Osteoblast (primary cell): ENCODE results near the gene NECTIN2. TPM values are rescaled to one million over a fixed set of nuclear protein-coding genes. Genes with fewer than 3 reads are reported as not detected.

Experiments used
- DNase-seq: peaks from one replicate; pipeline ENCODE4 v3.0.0; 2011; ENCODE audit warnings: low spot score, mixed read lengths; ENCODE audit not compliant: insufficient read length; ENCODE audit errors: missing footprints
- H2AFZ ChIP-seq: 2 replicates; pipeline ENCODE4 v1.6.0; 2011; ENCODE audit warnings: mild to moderate bottlenecking, low read length
- H3K27ac ChIP-seq: 2 replicates; pipeline ENCODE4 v1.5.1; 2011; ENCODE audit warnings: mild to moderate bottlenecking, low read depth, low read length, moderate library complexity
- H3K27me3 ChIP-seq: 2 replicates; pipeline ENCODE4 v1.6.0; 2012; ENCODE audit warnings: mild to moderate bottlenecking, control low read depth, inconsistent platforms, low read length, moderate library complexity; ENCODE audit not compliant: insufficient read depth
- H3K36me3 ChIP-seq: 2 replicates; pipeline ENCODE4 v1.5.1; 2011; ENCODE audit warnings: mild to moderate bottlenecking, low read length, control low read depth, moderate library complexity; ENCODE audit not compliant: insufficient read depth
- H3K4me1 ChIP-seq: 2 replicates; pipeline ENCODE4 v1.5.1; 2011; ENCODE audit warnings: mild to moderate bottlenecking, low read length, control low read depth, moderate library complexity; ENCODE audit not compliant: insufficient read depth
- H3K4me2 ChIP-seq: 2 replicates; pipeline ENCODE4 v1.6.0; 2011; ENCODE audit warnings: mild to moderate bottlenecking, low read length; ENCODE audit not compliant: insufficient read depth
- H3K4me3 ChIP-seq: fragments of 200-600 bp; sonication (generic); 3 replicates; pipeline ENCODE4 v1.5.1; 2012; ENCODE audit warnings: mild to moderate bottlenecking, low read length, inconsistent platforms; ENCODE audit not compliant: insufficient read depth
- H3K79me2 ChIP-seq: 2 replicates; pipeline ENCODE4 v1.6.0; 2012; ENCODE audit warnings: mild to moderate bottlenecking, low read length, control low read depth, inconsistent platforms; ENCODE audit not compliant: insufficient read depth
- H3K9me3 ChIP-seq: 2 replicates; pipeline ENCODE4 v1.5.1; 2011; ENCODE audit warnings: low read depth, low read length, control low read depth
- H4K20me1 ChIP-seq: 2 replicates; pipeline ENCODE4 v1.6.0; 2012; ENCODE audit warnings: mild to moderate bottlenecking, low read length, control low read depth; ENCODE audit not compliant: insufficient read depth
- total RNA-seq: library from RNA; depleted of rRNA; stranded (reverse); fragments of >200 nt; gene quantifications from 2 replicates; pipeline ENCODE4 v1.2.3, GENCODE V29; 2012
- TF ChIP-seq, protein P1 (sequence below): IDR thresholded peaks from 2 replicates; pipeline ENCODE4 v1.5.1; 2011; ENCODE audit warnings: mild to moderate bottlenecking, low read depth, low read length, moderate library complexity; ENCODE audit errors: extremely low read depth

The NECTIN2 gene
- total RNA-seq, 1 donor: 46.0 TPM

DNA sequence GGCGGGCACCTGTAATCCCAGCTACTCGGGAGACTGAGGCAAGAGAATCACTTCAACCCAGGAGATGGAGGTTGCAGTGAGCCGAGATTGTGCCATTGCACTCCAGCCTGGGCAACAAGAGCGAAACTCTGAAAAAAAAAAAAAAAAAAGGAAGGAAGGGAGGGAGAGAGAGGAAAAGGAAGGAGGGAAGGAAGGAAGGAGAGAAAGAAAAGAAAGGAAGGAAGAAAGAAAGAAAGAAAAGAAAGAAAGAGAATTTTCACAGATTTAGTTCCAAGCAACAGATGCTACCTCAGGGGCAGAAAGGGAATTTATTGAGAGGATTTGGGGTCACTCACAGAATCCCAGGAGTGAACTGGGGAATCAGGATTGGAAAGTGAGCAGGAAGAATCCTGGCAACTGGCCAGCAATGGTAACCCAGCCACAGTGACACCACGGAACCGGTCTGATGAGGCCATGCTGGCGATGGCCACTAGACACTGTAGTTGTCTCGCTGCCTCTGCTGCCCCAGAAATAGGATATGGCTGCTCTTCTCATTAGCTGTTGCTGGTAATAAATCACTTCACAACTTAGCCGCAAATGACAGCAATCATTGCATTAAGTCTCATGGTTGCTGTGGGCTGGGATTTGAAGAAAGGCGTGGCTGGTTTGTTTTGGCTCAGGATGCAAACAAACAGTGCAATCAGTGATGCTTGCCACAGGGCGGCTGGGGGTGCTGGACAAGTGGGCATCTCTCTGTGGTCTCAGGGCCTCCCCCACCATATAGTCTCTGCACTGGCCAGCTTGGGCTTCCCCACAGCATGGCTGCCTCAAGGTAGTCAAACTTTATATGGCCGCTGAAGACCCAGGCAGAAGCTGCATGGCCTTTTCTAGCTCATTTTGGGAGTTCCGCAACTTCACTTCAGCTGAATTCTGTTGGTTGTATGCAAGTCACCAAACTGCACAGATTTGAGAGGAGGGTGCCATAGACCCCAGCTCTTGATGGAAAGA lies 42.4 kb upstream of the NECTIN2 start:
- no peaks in the 10 kb centered on the region for H3K9me3 ChIP-seq

GRCh38 chr19:44806291-44806690 lies 39.8 kb upstream of the NECTIN2 start:
- Histone ChIP-seq H3K4me3 (no peak overlapping the region), H3K36me3 (no peaks in the 10 kb centered on the region), H3K27ac (no peak overlapping the region), H3K9me3 (no peaks in the 10 kb centered on the region), H4K20me1 (no peaks in the 10 kb centered on the region), H3K4me2 (no peak overlapping the region), H3K27me3 (no peaks in the 10 kb centered on the region), H3K4me1 (peaks cover 17% of the 10 kb centered on the region), H2AFZ (no peak overlapping the region), H3K79me2 (no peaks in the 10 kb centered on the region)
- peak; percentile 62 for DNase-seq
- TF ChIP-seq, protein P1, sequence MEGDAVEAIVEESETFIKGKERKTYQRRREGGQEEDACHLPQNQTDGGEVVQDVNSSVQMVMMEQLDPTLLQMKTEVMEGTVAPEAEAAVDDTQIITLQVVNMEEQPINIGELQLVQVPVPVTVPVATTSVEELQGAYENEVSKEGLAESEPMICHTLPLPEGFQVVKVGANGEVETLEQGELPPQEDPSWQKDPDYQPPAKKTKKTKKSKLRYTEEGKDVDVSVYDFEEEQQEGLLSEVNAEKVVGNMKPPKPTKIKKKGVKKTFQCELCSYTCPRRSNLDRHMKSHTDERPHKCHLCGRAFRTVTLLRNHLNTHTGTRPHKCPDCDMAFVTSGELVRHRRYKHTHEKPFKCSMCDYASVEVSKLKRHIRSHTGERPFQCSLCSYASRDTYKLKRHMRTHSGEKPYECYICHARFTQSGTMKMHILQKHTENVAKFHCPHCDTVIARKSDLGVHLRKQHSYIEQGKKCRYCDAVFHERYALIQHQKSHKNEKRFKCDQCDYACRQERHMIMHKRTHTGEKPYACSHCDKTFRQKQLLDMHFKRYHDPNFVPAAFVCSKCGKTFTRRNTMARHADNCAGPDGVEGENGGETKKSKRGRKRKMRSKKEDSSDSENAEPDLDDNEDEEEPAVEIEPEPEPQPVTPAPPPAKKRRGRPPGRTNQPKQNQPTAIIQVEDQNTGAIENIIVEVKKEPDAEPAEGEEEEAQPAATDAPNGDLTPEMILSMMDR: no peak

More for the DNA sequence above, 42.4 kb upstream of the NECTIN2 start:
- H3K4me3 ChIP-seq: no peak overlapping the region
- no peak overlapping the region for H3K4me2 ChIP-seq
- H3K27ac ChIP-seq: no peak overlapping the region
- H3K36me3 ChIP-seq: no peaks in the 10 kb centered on the region
- DNase-seq: peak; percentile 23
- no peaks in the 10 kb centered on the region for H3K27me3 ChIP-seq
- H3K79me2 ChIP-seq: no peaks in the 10 kb centered on the region
- H2AFZ ChIP-seq: no peak overlapping the region
- H3K4me1 ChIP-seq: peaks cover 10% of the 10 kb centered on the region
- TF ChIP-seq, protein P1: no peak
- no peaks in the 10 kb centered on the region for H4K20me1 ChIP-seq

GRCh38 chr19:44807162-44807561 lies 38.9 kb upstream of the NECTIN2 start:
- no peaks in the 10 kb centered on the region for H4K20me1 ChIP-seq
- H3K27me3 ChIP-seq: no peaks in the 10 kb centered on the region
- peaks cover 17% of the 10 kb centered on the region for H3K4me1 ChIP-seq
- no peaks in the 10 kb centered on the region for H3K79me2 ChIP-seq
- peak; percentile 32 for DNase-seq
- H2AFZ ChIP-seq: no peak overlapping the region
- H3K36me3 ChIP-seq: no peaks in the 10 kb centered on the region
- TF ChIP-seq, protein P1: no peak
- H3K27ac ChIP-seq: no peak overlapping the region
- H3K4me3 ChIP-seq: no peak overlapping the region
- no peaks in the 10 kb centered on the region for H3K9me3 ChIP-seq
- no peak overlapping the region for H3K4me2 ChIP-seq

- Histone ChIP-seq H3K4me3 (peak overlapping the region; percentile 73), H4K20me1 (no peaks in the 10 kb centered on the region), H3K79me2 (no peaks in the 10 kb centered on the region), H3K27me3 (no peaks in the 10 kb centered on the region), H3K36me3 (no peaks in the 10 kb centered on the region), H3K4me1 (peaks cover 17% of the 10 kb centered on the region), H3K9me3 (no peaks in the 10 kb centered on the region), H2AFZ (peak overlapping the region; percentile 15), H3K4me2 (peak overlapping the region; percentile 87), H3K27ac (no peak overlapping the region)
- DNase-seq: peak; percentile 93
- TF ChIP-seq, protein P1: peak; percentile 53
These were observed 38.2 kb upstream of the NECTIN2 start for GRCh38 chr19:44807652-44808462.
